AG04450 (cell line): ENCODE data around the gene GNG8. TPM values are rescaled to one million over a fixed set of nuclear protein-coding genes. Genes with fewer than 3 reads are reported as not detected.

ENCODE experiments used
- CTCF ChIA-PET: fragments of 300-600, 350-600 bp; formaldehyde crosslinking; extraction: SDS; loops from one replicate; lab custom pipeline; 2022; ENCODE audit warnings: antibody characterized with exemption, inconsistent platforms; lab: Charles Lee
- POLR2A ChIA-PET: fragments of 350-600 bp; formaldehyde crosslinking; extraction: SDS; loops from one replicate; lab custom pipeline; 2021; ENCODE audit warnings: antibody characterized with exemption, inconsistent platforms; lab: Yijun Ruan, JAX
- DNase-seq: peaks from one replicate; pipeline ENCODE4 v3.0.0-alpha.2; 2011; ENCODE audit warnings: low read depth, low spot score
- H3K27ac ChIP-seq: one replicate; pipeline ENCODE4 v1.5.1; 2012; ENCODE audit warnings: low read depth, low read length, control low read depth
- H3K27me3 ChIP-seq: one replicate; pipeline ENCODE4 v1.6.0; 2012; ENCODE audit warnings: low read length; ENCODE audit not compliant: control insufficient read depth, insufficient read depth
- H3K4me3 ChIP-seq: 2 replicates; pipeline ENCODE4 v1.5.1; 2011; ENCODE audit warnings: mild to moderate bottlenecking, low read depth, low read length, control low read depth
- H3K9me3 ChIP-seq: 2 replicates; pipeline ENCODE4 v1.5.1; 2012; ENCODE audit warnings: low read length; ENCODE audit not compliant: control insufficient read depth, insufficient read depth
- CTCF ChIP-seq: IDR thresholded peaks from 2 replicates; pipeline ENCODE4 v1.5.1; 2011; ENCODE audit warnings: low read depth, low read length, control low read depth, inconsistent platforms
- polyA plus RNA-seq: library from polyadenylated mRNA; depleted of rRNA; stranded (reverse); fragments of >200 nt; gene quantifications from 2 replicates; pipeline ENCODE4 v1.2.3, GENCODE V29; 2011

GNG8 gene
- polyA plus RNA-seq, 1 experiment = not detected

DNA sequence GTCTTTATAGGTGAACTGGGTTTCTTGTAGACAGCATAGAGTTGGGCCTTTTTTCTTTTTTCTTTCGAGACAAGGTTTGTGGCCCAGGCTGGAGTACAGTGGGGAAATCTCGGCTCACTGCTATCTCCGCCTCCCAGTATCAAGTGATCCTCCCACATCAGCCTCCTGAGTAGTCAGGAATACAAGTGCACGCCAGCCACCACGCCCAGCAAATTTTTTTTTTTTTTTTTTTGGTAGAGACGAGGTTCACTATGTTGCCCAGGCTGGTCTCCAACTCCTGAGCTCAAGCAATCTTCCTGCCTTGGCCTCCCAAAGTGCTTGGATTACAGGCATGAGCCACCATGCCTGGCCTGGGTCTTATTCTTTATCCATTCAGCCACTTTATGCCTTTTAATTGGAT, 40.0 kb downstream of the GNG8 start:
- no peaks in the 10 kb centered on the region for H3K27me3 ChIP-seq
- no peak for DNase-seq
- no peak overlapping the region for H3K27ac ChIP-seq
- ChIA-PET POLR2A (no interaction called here), CTCF (no interaction called here)
- no peak overlapping the region for H3K4me3 ChIP-seq
- no peak for TF ChIP-seq CTCF
- H3K9me3 ChIP-seq = peaks cover 8% of the 10 kb centered on the region; the same call in 1 of the 2 replicates

GRCh38 chr19:46591870-46592269, 44.1 kb downstream of the GNG8 start:
- DNase-seq = no peak
- TF ChIP-seq CTCF = no peak
- Histone ChIP-seq H3K9me3 (no peaks in the 10 kb centered on the region), H3K27ac (no peak overlapping the region), H3K27me3 (no peaks in the 10 kb centered on the region), H3K4me3 (no peak overlapping the region)
- CTCF ChIA-PET = no interaction called here
- POLR2A ChIA-PET = no interaction called here

GRCh38 chr19:46591254-46591653, 44.7 kb downstream of the GNG8 start:
- Histone ChIP-seq H3K4me3 (no peak overlapping the region), H3K9me3 (no peaks in the 10 kb centered on the region), H3K27me3 (no peaks in the 10 kb centered on the region), H3K27ac (no peak overlapping the region)
- DNase-seq = no peak
- POLR2A ChIA-PET = no interaction called here
- CTCF ChIA-PET = interaction anchor here (1.7 kb wide), 1 partner anchor 48 kb away, joined by 4 read pairs; no protein-coding TSS in a partner anchor
- TF ChIP-seq CTCF = no peak

GRCh38 chr19:46587861-46588260, 48.1 kb downstream of the GNG8 start:
- no peak for DNase-seq
- ChIA-PET CTCF (no interaction called here), POLR2A (no interaction called here)

GRCh38 chr19:46586294-46586693, 49.7 kb downstream of the GNG8 start:
- no peak for DNase-seq
- Histone ChIP-seq H3K27me3 (no peaks in the 10 kb centered on the region), H3K4me3 (no peak overlapping the region), H3K9me3 (no peaks in the 10 kb centered on the region), H3K27ac (no peak overlapping the region)
- ChIA-PET CTCF (no interaction called here), POLR2A (no interaction called here)
- TF ChIP-seq CTCF = no peak

More at GRCh38 chr19:46587861-46588260, 48.1 kb downstream of the GNG8 start:
- H3K27ac ChIP-seq = no peak overlapping the region
- no peaks in the 10 kb centered on the region for H3K27me3 ChIP-seq
- no peaks in the 10 kb centered on the region for H3K9me3 ChIP-seq
- TF ChIP-seq CTCF = no peak
- no peak overlapping the region for H3K4me3 ChIP-seq
